ENCODE results near the gene MED27.

The MED27 gene

GRCh38 chr9:131847665-131848354 lies 231.9 kb downstream of the MED27 start:
- DNase-seq, result no peak

- no peak for DNase-seq
Observed at GRCh38 chr9:131845305-131846298, 234.1 kb downstream of the MED27 start.

- DNase-seq, result no peak
Observed at GRCh38 chr9:131844745-131845118, 234.9 kb downstream of the MED27 start.

- DNase-seq, result no peak
Observed at GRCh38 chr9:131843989-131844744, 235.5 kb downstream of the MED27 start.

GRCh38 chr9:131841765-131842318 lies 237.8 kb downstream of the MED27 start:
- no peak for DNase-seq

- no peak for DNase-seq
Observed at GRCh38 chr9:131840751-131841702, 238.6 kb downstream of the MED27 start.

GRCh38 chr9:131840220-131840619 lies 239.4 kb downstream of the MED27 start:
- no peak for DNase-seq

GRCh38 chr9:131839281-131840084 lies 240.2 kb downstream of the MED27 start:
- peak; percentile 45 for DNase-seq

GRCh38 chr9:131838530-131839280 lies 241.0 kb downstream of the MED27 start:
- DNase-seq, result no peak

GRCh38 chr9:131837836-131838235 lies 241.8 kb downstream of the MED27 start:
- no peak for DNase-seq

- no peak for DNase-seq
Observed at GRCh38 chr9:131837316-131837715, 242.4 kb downstream of the MED27 start.

- DNase-seq, result no peak
Observed at GRCh38 chr9:131836607-131837315, 242.9 kb downstream of the MED27 start.

- DNase-seq, result no peak
Observed at GRCh38 chr9:131836021-131836420, 243.6 kb downstream of the MED27 start.

- DNase-seq, result no peak
Observed at GRCh38 chr9:131835151-131835910, 244.3 kb downstream of the MED27 start.

- DNase-seq, result no peak
Observed at GRCh38 chr9:131834721-131835120, 244.9 kb downstream of the MED27 start.

GRCh38 chr9:131833906-131834305 lies 245.8 kb downstream of the MED27 start:
- DNase-seq, result no peak

- no peak for DNase-seq
Observed at GRCh38 chr9:131833083-131833482, 246.6 kb downstream of the MED27 start.

- DNase-seq, result no peak
Observed at GRCh38 chr9:131831380-131832165, 248.1 kb downstream of the MED27 start.
